ENCODE results near the gene IL3.

GRCh38 chr5:132073231-132074013, 13.0 kb downstream of the IL3 start, which contains the start of gene CSF2:
- TF ChIP-seq CTCF (IDR thresholded peaks at IDR 0.05): no peak
- no peak for TF ChIP-seq POLR2A (IDR thresholded peaks at IDR 0.05)
- no peak for TF ChIP-seq EP300 (IDR thresholded peaks at IDR 0.05)
